SU-DHL-6 (cell line): ENCODE measurements around the gene SLC35E2B.

ENCODE experiments used
- H2AFZ ChIP-seq: fragments of 200-600 bp; sonication (generic); 2 replicates; pipeline ENCODE4 v1.6.1; 2014; ENCODE audit warnings: low read depth, mild to moderate bottlenecking, moderate library complexity, mixed read lengths, antibody characterized with exemption, low read length; ENCODE audit not compliant: severe bottlenecking
- H3F3A ChIP-seq: fragments of 200-600 bp; shearing (Covaris generic); 2 replicates; pipeline ENCODE4 v1.6.0; 2016; ENCODE audit warnings: antibody characterized with exemption, mild to moderate bottlenecking; ENCODE audit not compliant: insufficient read depth
- H3K27ac ChIP-seq: fragments of 200-600 bp; sonication (generic); 2 replicates; pipeline ENCODE4 v1.5.1; 2016; ENCODE audit warnings: low read depth, mild to moderate bottlenecking, low read length, moderate library complexity, mixed read lengths
- H3K27me3 ChIP-seq: fragments of 200-600 bp; sonication (generic), shearing (Covaris generic); 2 replicates; pipeline ENCODE4 v1.6.0; 2014; ENCODE audit warnings: mild to moderate bottlenecking, low read length
- H3K36me3 ChIP-seq: fragments of 200-600 bp; sonication (generic); 2 replicates; pipeline ENCODE4 v1.6.1; 2014; ENCODE audit warnings: mild to moderate bottlenecking, low read length, mixed read lengths
- H3K4me2 ChIP-seq: fragments of 300-600, 200-600 bp; shearing (Covaris generic), sonication (generic); 2 replicates; pipeline ENCODE4 v1.6.0; 2014; ENCODE audit warnings: low read length, low read depth, mild to moderate bottlenecking; ENCODE audit not compliant: poor library complexity, severe bottlenecking
- H3K4me3 ChIP-seq: fragments of 200-600 bp; sonication (generic); 2 replicates; pipeline ENCODE4 v1.5.1; 2014; ENCODE audit warnings: antibody characterized with exemption, low read length, mild to moderate bottlenecking, mixed read lengths; ENCODE audit not compliant: insufficient read depth, poor library complexity, severe bottlenecking
- H3K79me2 ChIP-seq: fragments of 200-600 bp; sonication (generic); 2 replicates; pipeline ENCODE4 v1.6.1; 2014; ENCODE audit warnings: mild to moderate bottlenecking, low read length, moderate library complexity; ENCODE audit not compliant: insufficient read depth
- H3K9ac ChIP-seq: fragments of 200-600 bp; sonication (generic); 2 replicates; pipeline ENCODE4 v1.7.0; 2014; ENCODE audit warnings: mild to moderate bottlenecking, low read length
- H3K9me2 ChIP-seq: fragments of 200-600 bp; sonication (generic); replicated peaks from 2 replicates; pipeline ENCODE4 v1.6.1; 2014; ENCODE audit warnings: low read length; ENCODE audit not compliant: insufficient read depth
- H3K9me3 ChIP-seq: fragments of 200-600 bp; sonication (generic); 2 replicates; pipeline ENCODE4 v1.6.1; 2014; ENCODE audit warnings: low read length, mixed read lengths; ENCODE audit not compliant: insufficient read depth
- H4K20me1 ChIP-seq: fragments of 200-600 bp; sonication (generic); 2 replicates; pipeline ENCODE4 v1.6.1; 2014; ENCODE audit warnings: low read depth, mild to moderate bottlenecking, antibody characterized with exemption, low read length, moderate library complexity, mixed read lengths
- CTCF ChIP-seq: fragments of 200-600 bp; sonication (generic); IDR thresholded peaks from one replicate; pipeline ENCODE4 v1.5.1; 2017; ENCODE audit warnings: antibody characterized with exemption, mild to moderate bottlenecking, low read length, moderate library complexity; ENCODE audit not compliant: insufficient read depth, poor library complexity, severe bottlenecking
- EZH2phosphoT487 ChIP-seq: fragments of 200-600 bp; sonication (generic), shearing (Covaris generic); conservative IDR thresholded peaks from 2 replicates; pipeline ENCODE4 v1.6.1; 2018; ENCODE audit warnings: mild to moderate bottlenecking, antibody characterized with exemption, low read length, moderate library complexity, mixed read lengths

The SLC35E2B gene

GRCh38 chr1:1624443-1625403 is 67.9 kb downstream of the SLC35E2B start:
- Histone ChIP-seq H3K36me3 (no peaks in the 10 kb centered on the region), H2AFZ (no peak overlapping the region), H3K79me2 (no peaks in the 10 kb centered on the region), H3K4me2 (no peak overlapping the region), H3K4me3 (no peak overlapping the region), H3F3A (no peaks in the 10 kb centered on the region), H3K27ac (no peak overlapping the region), H4K20me1 (no peaks in the 10 kb centered on the region), H3K27me3 (no peaks in the 10 kb centered on the region), H3K9ac (no peak overlapping the region), H3K9me2 (no peaks in the 10 kb centered on the region), H3K9me3 (no peaks in the 10 kb centered on the region)
- TF ChIP-seq EZH2phosphoT487 (no peak), CTCF (no peak)

GRCh38 chr1:1623631-1624442 is 68.8 kb downstream of the SLC35E2B start:
- Histone ChIP-seq H3K9ac (no peak overlapping the region), H3K27ac (no peak overlapping the region), H3K4me2 (no peak overlapping the region), H3F3A (no peaks in the 10 kb centered on the region), H3K36me3 (no peaks in the 10 kb centered on the region), H2AFZ (no peak overlapping the region), H3K9me2 (no peaks in the 10 kb centered on the region), H3K27me3 (no peaks in the 10 kb centered on the region), H3K9me3 (no peaks in the 10 kb centered on the region), H3K79me2 (no peaks in the 10 kb centered on the region), H4K20me1 (no peaks in the 10 kb centered on the region), H3K4me3 (no peak overlapping the region)
- TF ChIP-seq CTCF (no peak), EZH2phosphoT487 (no peak)

- no peak overlapping the region for H3K4me2 ChIP-seq
- TF ChIP-seq CTCF = no peak
- H3F3A ChIP-seq = no peaks in the 10 kb centered on the region
- H3K36me3 ChIP-seq = no peaks in the 10 kb centered on the region
- no peak overlapping the region for H3K27ac ChIP-seq
- no peak overlapping the region for H3K4me3 ChIP-seq
- no peak overlapping the region for H2AFZ ChIP-seq
- H3K27me3 ChIP-seq = no peaks in the 10 kb centered on the region
- H3K9me3 ChIP-seq = no peaks in the 10 kb centered on the region
- H3K9ac ChIP-seq = no peak overlapping the region
- H3K79me2 ChIP-seq = no peaks in the 10 kb centered on the region
- no peaks in the 10 kb centered on the region for H4K20me1 ChIP-seq
- no peaks in the 10 kb centered on the region for H3K9me2 ChIP-seq
Measured at GRCh38 chr1:1623181-1623630, 69.4 kb downstream of the SLC35E2B start.
